NB4 (cell line): ENCODE data around the gene DNAI7.

Source experiments
- CTCF ChIP-seq: IDR thresholded peaks from one replicate; pipeline ENCODE4 v1.5.1; 2012; ENCODE audit warnings: low read depth, low read length
- MAX ChIP-seq: IDR thresholded peaks from 2 replicates; pipeline ENCODE4 v1.6.1; 2011; ENCODE audit warnings: low read depth, low read length
- MYC ChIP-seq: IDR thresholded peaks from 2 replicates; pipeline ENCODE4 v1.6.1; 2011; ENCODE audit warnings: low read depth, low read length
- POLR2A ChIP-seq: IDR thresholded peaks from 2 replicates; pipeline ENCODE4 v1.6.1; 2011; ENCODE audit warnings: mild to moderate bottlenecking; ENCODE audit not compliant: insufficient read length; ENCODE audit errors: extremely low read depth

GRCh38 chr12:25202137-25202536 is 7.2 kb upstream of the DNAI7 start:
- no peak for TF ChIP-seq MAX
- TF ChIP-seq CTCF: no peak
- no peak for TF ChIP-seq POLR2A
- TF ChIP-seq MYC: no peak
